ENCODE measurements around the gene NAP1L5.

The NAP1L5 gene

GRCh38 chr4:88722276-88722780 lies 24.7 kb upstream of the NAP1L5 start:
- DNase-seq (ENCODE audit: low read depth in 2 of 2): no peak

GRCh38 chr4:88720451-88721428 lies 23.1 kb upstream of the NAP1L5 start:
- no peak for DNase-seq (ENCODE audit: low read depth in 2 of 2)

GRCh38 chr4:88719381-88719780 lies 21.8 kb upstream of the NAP1L5 start:
- DNase-seq (ENCODE audit: low read depth in 2 of 2): no peak

GRCh38 chr4:88718098-88718497 lies 20.5 kb upstream of the NAP1L5 start:
- DNase-seq (ENCODE audit: low read depth in 2 of 2): no peak

GRCh38 chr4:88713782-88714181 lies 16.2 kb upstream of the NAP1L5 start:
- no peak for DNase-seq (ENCODE audit: low read depth in 2 of 2)

- DNase-seq (ENCODE audit: low read depth in 2 of 2): no peak
Measured at GRCh38 chr4:88709989-88710388, 12.4 kb upstream of the NAP1L5 start.

- no peak for DNase-seq (ENCODE audit: low read depth in 2 of 2)
Measured at GRCh38 chr4:88706574-88706973, 8.9 kb upstream of the NAP1L5 start.

GRCh38 chr4:88705805-88706492 lies 8.3 kb upstream of the NAP1L5 start:
- no peak for DNase-seq (ENCODE audit: low read depth in 2 of 2)

- DNase-seq (ENCODE audit: low read depth in 2 of 2): no peak
Measured at GRCh38 chr4:88705223-88705622, 7.6 kb upstream of the NAP1L5 start.

- DNase-seq (ENCODE audit: low read depth in 2 of 2): no peak
Measured at GRCh38 chr4:88702782-88703181, 5.2 kb upstream of the NAP1L5 start.

- no peak for DNase-seq (ENCODE audit: low read depth in 2 of 2)
Measured at GRCh38 chr4:88698519-88698918, 890 bp upstream of the NAP1L5 start.

- DNase-seq (ENCODE audit: low read depth in 2 of 2): no peak
Measured at GRCh38 chr4:88697141-88697540, 488 bp downstream of the NAP1L5 start.

- no peak for DNase-seq (ENCODE audit: low read depth in 2 of 2)
Measured at GRCh38 chr4:88696630-88697029, 999 bp downstream of the NAP1L5 start.

- no peak for DNase-seq (ENCODE audit: low read depth in 2 of 2)
Measured at GRCh38 chr4:88693792-88694191, 3.8 kb downstream of the NAP1L5 start.

GRCh38 chr4:88690355-88690754 lies 7.3 kb downstream of the NAP1L5 start:
- DNase-seq (ENCODE audit: low read depth in 2 of 2): no peak

- DNase-seq (ENCODE audit: low read depth in 2 of 2): no peak
Measured at GRCh38 chr4:88681209-88681608, 16.4 kb downstream of the NAP1L5 start.

- DNase-seq (ENCODE audit: low read depth in 2 of 2): no peak
Measured at GRCh38 chr4:88675543-88675942, 22.1 kb downstream of the NAP1L5 start.

- no peak for DNase-seq (ENCODE audit: low read depth in 2 of 2)
Measured at GRCh38 chr4:88674979-88675378, 22.6 kb downstream of the NAP1L5 start.

- no peak for DNase-seq (ENCODE audit: low read depth in 2 of 2)
Measured at GRCh38 chr4:88674565-88674964, 23.1 kb downstream of the NAP1L5 start.

- DNase-seq (ENCODE audit: low read depth in 2 of 2): no peak
Measured at GRCh38 chr4:88673886-88674285, 23.7 kb downstream of the NAP1L5 start.

GRCh38 chr4:88672987-88673386 lies 24.6 kb downstream of the NAP1L5 start:
- peak in 1 of 2 experiments; percentile 8 for DNase-seq (ENCODE audit: low read depth in 2 of 2)

GRCh38 chr4:88661739-88662138 lies 35.9 kb downstream of the NAP1L5 start:
- no peak for DNase-seq (ENCODE audit: low read depth in 2 of 2)

Measured in stimulated activated CD4-positive, alpha-beta T cell treated with anti-CD3 and anti-CD28 coated beads, Interleukin-12 subunit alpha, Interleukin-12 subunit beta, amount 100 ng/mL, for 24 hours (primary cell).